ENCODE data around the gene DLX2. TPM values are rescaled to one million over a fixed set of nuclear protein-coding genes. Genes with fewer than 3 reads are reported as not detected.
A peak's percentile ranks its signal among the peaks of the same experiment; 100 is the strongest.
"Not testable (repeated sequence)": the region's sequence is repeated elsewhere in the genome, so short reads cannot be mapped to it uniquely, and the experiment has no call there.

DLX2 gene
- total RNA-seq = 17.4 and 17.6 TPM in 2 replicates
- long read RNA-seq = 0 reads

- Mint-ChIP-seq H3K9me3 (ENCODE audit: unreplicated experiment) (no peaks in the 10 kb centered on the region), H3K36me3 (ENCODE audit: unreplicated experiment) (peaks cover 6% of the 10 kb centered on the region), H3K4me1 (ENCODE audit: unreplicated experiment) (peaks cover 51% of the 10 kb centered on the region), H3K27me3 (ENCODE audit: unreplicated experiment) (no peaks in the 10 kb centered on the region), H3K4me3 (ENCODE audit: unreplicated experiment) (peak within 1 kb of the TSS; percentile 96), H3K27ac (ENCODE audit: unreplicated experiment) (peak within 1 kb of the TSS; percentile 94)
- no peak for TF ChIP-seq CTCF (IDR thresholded peaks at IDR 0.05)
- peak; percentile 97 for DNase-seq (ENCODE audit: extremely low spot score, unreplicated experiment)
Observed at GRCh38 chr2:172102391-172103359, at the start of gene DLX2. Gene DLX2 (minus strand): TSS chr2:172102900. CDS start chr2:172102538, 362 bp downstream.

GRCh38 chr2:172147944-172148650 lies 45.4 kb upstream of the DLX2 start:
- no peaks in the 10 kb centered on the region for H3K36me3 Mint-ChIP-seq (ENCODE audit: unreplicated experiment)
- H3K4me3 Mint-ChIP-seq (ENCODE audit: unreplicated experiment) = no peak overlapping the region
- DNase-seq (ENCODE audit: extremely low spot score, unreplicated experiment) = no peak

GRCh38 chr2:172143817-172144216 lies 41.1 kb upstream of the DLX2 start:
- H3K4me3 Mint-ChIP-seq (ENCODE audit: unreplicated experiment) = no peak overlapping the region
- no peak overlapping the region for H3K27ac Mint-ChIP-seq (ENCODE audit: unreplicated experiment)
- peaks cover under 1% of the 10 kb centered on the region for H3K9me3 Mint-ChIP-seq (ENCODE audit: unreplicated experiment)
- no peak for TF ChIP-seq CTCF (IDR thresholded peaks at IDR 0.05)
- no peaks in the 10 kb centered on the region for H3K36me3 Mint-ChIP-seq (ENCODE audit: unreplicated experiment)
- H3K4me1 Mint-ChIP-seq (ENCODE audit: unreplicated experiment) = no peaks in the 10 kb centered on the region
- DNase-seq (ENCODE audit: extremely low spot score, unreplicated experiment) = no peak
- peaks cover 25% of the 10 kb centered on the region for H3K27me3 Mint-ChIP-seq (ENCODE audit: unreplicated experiment)

More at GRCh38 chr2:172147944-172148650, 45.4 kb upstream of the DLX2 start:
- Mint-ChIP-seq H3K27me3 (ENCODE audit: unreplicated experiment) (peaks cover 28% of the 10 kb centered on the region), H3K27ac (ENCODE audit: unreplicated experiment) (no peak overlapping the region), H3K9me3 (ENCODE audit: unreplicated experiment) (peaks cover 9% of the 10 kb centered on the region), H3K4me1 (ENCODE audit: unreplicated experiment) (peaks cover 1% of the 10 kb centered on the region)
- no peak for TF ChIP-seq CTCF (IDR thresholded peaks at IDR 0.05)

- H3K36me3 Mint-ChIP-seq (ENCODE audit: unreplicated experiment); H3K9me3 Mint-ChIP-seq (ENCODE audit: unreplicated experiment); H3K27ac Mint-ChIP-seq (ENCODE audit: unreplicated experiment); DNase-seq (ENCODE audit: extremely low spot score, unreplicated experiment); H3K4me3 Mint-ChIP-seq (ENCODE audit: unreplicated experiment); H3K4me1 Mint-ChIP-seq (ENCODE audit: unreplicated experiment): not testable (repeated sequence)
- H3K27me3 Mint-ChIP-seq (ENCODE audit: unreplicated experiment) = peaks cover 11% of the 10 kb centered on the region
Observed at GRCh38 chr2:172138727-172139126, 36.0 kb upstream of the DLX2 start.

DNA sequence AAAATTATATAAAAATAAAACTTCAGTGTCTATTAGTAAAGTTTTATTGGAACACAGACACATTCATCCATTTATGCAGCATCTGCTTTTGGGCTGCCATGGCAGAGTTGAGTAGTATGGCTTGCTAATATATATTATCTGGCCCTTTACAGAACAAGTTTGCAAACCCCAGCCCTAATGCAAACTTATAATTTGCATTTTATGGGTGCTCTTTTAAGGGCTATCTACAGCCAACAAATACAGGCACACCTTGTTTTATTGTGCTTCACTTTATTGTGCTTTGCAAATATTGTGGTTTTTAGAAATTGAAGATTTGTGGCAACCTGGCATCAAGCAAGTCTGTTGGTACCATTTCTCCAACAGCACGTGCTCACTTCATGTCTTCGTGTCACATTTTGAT lies 35.2 kb upstream of the DLX2 start:
- H3K9me3 Mint-ChIP-seq (ENCODE audit: unreplicated experiment) = peaks cover 6% of the 10 kb centered on the region
- no peaks in the 10 kb centered on the region for H3K36me3 Mint-ChIP-seq (ENCODE audit: unreplicated experiment)
- H3K4me3 Mint-ChIP-seq (ENCODE audit: unreplicated experiment) = no peak overlapping the region
- H3K4me1 Mint-ChIP-seq (ENCODE audit: unreplicated experiment) = no peaks in the 10 kb centered on the region
- TF ChIP-seq CTCF (IDR thresholded peaks at IDR 0.05) = no peak
- peaks cover 12% of the 10 kb centered on the region for H3K27me3 Mint-ChIP-seq (ENCODE audit: unreplicated experiment)
- no peak for DNase-seq (ENCODE audit: extremely low spot score, unreplicated experiment)
- no peak overlapping the region for H3K27ac Mint-ChIP-seq (ENCODE audit: unreplicated experiment)

Data from osteocyte (in vitro differentiated cells).